ENCODE results near the gene PAQR7. TPM values are rescaled to one million over a fixed set of nuclear protein-coding genes. Genes with fewer than 3 reads are reported as not detected.

Gene PAQR7
- 3.7 and 4.6 TPM in 2 replicates for total RNA-seq

DNA sequence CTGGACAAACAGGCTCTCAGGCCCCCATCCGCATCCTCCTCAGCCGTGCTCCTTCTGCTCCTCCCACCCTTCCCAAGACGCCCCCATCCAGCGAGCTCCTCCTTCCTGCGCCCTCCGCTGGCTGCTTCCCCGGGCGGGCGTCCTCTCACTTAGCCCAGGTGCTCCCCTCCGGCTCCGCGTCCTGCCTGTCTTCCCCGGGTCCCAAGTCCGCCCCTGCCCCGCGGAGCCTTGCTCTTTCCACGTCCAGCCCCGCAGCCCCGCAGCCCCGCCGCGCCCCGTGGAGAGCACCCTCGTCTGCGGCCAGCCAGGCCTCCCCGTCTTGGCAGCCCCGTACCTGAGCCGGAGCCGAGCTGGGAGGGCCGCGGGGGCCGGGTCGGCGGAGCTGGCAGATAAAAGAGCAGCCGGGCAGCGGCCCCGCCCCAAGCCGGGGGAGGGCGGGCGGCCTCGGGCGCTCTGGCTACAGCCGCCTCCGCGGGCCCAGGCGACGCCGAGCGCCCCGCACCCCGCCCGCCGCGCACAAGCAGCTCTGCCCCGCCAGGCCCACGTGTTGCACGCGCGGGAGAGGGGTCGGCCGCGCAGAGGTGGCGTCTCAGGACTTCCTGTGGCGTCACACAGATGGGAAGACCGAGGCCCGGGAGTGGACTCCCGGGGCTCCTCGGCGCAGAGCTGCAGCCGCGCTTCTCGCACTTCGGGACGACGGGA is at the start of gene PAQR7:
Gene PAQR7 (minus strand): TSS at position 555 of the 702 bp plus-strand sequence. CDS start 11,869 bp downstream, outside the sequence.
- DNase-seq, result peak; percentile 68
- CTCF ChIA-PET, result interaction anchor here (0.9 to 2.0 kb wide), 2 partner anchors 20 kb away, joined by 3 to 7 read pairs; no protein-coding TSS in a partner anchor
- peak within 1 kb of the TSS; percentile 84 for H3K4me3 Mint-ChIP-seq
- H3K27me3 Mint-ChIP-seq, result no peaks in the 10 kb centered on the region
- H3K4me1 Mint-ChIP-seq, result peaks cover 35% of the 10 kb centered on the region
- intact Hi-C loops (cut with micrococcal nuclease), result loop anchor here (1.0 to 10.0 kb wide), 5 partner anchors 16 to 1231 kb away; partner anchors contain the start of genes AUNIP, CEP85, SRRM1 and STMN1
- POLR2A ChIA-PET, result interaction anchor here (0.6 to 1.4 kb wide), 5 partner anchors 15 to 234 kb away, joined by 3 to 5 read pairs (median 3); partner anchors contain the start of gene MTFR1L
- H3K36me3 Mint-ChIP-seq (ENCODE audit: low read depth), result no peaks in the 10 kb centered on the region
- TF ChIP-seq, protein P1, sequence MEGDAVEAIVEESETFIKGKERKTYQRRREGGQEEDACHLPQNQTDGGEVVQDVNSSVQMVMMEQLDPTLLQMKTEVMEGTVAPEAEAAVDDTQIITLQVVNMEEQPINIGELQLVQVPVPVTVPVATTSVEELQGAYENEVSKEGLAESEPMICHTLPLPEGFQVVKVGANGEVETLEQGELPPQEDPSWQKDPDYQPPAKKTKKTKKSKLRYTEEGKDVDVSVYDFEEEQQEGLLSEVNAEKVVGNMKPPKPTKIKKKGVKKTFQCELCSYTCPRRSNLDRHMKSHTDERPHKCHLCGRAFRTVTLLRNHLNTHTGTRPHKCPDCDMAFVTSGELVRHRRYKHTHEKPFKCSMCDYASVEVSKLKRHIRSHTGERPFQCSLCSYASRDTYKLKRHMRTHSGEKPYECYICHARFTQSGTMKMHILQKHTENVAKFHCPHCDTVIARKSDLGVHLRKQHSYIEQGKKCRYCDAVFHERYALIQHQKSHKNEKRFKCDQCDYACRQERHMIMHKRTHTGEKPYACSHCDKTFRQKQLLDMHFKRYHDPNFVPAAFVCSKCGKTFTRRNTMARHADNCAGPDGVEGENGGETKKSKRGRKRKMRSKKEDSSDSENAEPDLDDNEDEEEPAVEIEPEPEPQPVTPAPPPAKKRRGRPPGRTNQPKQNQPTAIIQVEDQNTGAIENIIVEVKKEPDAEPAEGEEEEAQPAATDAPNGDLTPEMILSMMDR (IDR thresholded peaks at IDR 0.05), result no peak
- no peaks in the 10 kb centered on the region for H3K9me3 Mint-ChIP-seq
- peak; percentile 88 for ATAC-seq (ENCODE audit: low read depth)
- H3K27ac Mint-ChIP-seq, result peak within 1 kb of the TSS; percentile 56

DNA sequence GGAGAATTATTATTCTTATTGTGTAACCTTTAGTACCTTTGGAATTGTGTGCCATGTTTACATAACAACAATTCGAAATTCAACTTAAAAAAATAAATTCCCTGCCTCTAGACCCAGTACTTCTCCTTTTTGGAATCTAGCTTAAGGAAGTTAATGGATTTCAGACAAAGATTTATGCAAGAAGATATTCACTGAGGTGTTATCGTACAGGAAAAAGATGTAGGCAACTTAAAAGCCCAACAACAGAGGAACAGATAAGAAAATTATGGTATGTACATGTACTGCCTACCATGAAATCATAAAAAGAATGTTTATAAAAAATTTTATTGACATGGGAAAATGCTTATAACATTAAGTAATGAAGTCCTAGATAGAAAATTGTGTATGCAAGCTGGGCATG is 48.9 kb upstream of the PAQR7 start:
- POLR2A ChIA-PET, result interaction anchor here (0.7 kb wide), 1 partner anchor 27 kb away, joined by 8 read pairs; no protein-coding TSS in a partner anchor

DNA sequence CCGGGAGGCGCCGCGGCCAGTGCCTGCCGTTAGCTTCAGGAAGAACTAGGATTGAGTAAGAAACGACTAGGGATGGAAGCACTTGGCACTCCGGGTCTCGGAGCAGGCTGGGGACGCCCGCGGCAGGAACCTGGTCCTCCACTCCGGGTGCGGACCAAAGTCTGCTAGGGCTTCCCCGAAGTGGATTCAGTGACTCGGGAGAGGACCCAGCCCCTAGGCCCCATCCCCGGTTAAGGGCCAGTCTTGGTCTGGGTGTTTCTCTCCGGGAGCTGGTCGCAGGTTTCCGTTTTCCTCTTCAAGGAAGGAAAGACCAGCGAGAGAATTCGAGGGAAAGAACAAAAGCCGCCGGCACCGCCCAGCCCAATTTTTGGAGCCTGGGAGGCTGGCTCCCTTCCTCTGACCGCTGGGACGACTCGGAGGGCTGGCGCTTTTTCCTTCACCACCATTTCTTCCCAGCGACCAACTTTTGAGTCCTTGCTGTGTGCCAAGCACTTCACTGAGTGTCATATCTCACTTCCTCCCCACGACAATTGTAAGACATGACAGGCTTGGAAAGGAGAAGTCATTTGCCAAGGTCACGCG is 47.6 kb upstream of the PAQR7 start:
- POLR2A ChIA-PET, result interaction anchor here (0.8 kb wide), 1 partner anchor 17 kb away, joined by 7 read pairs; no protein-coding TSS in a partner anchor
- Mint-ChIP-seq H3K27me3 (peaks cover 35% of the 10 kb centered on the region), H3K27ac (no peak overlapping the region), H3K36me3 (ENCODE audit: low read depth) (no peaks in the 10 kb centered on the region), H3K4me1 (peaks cover 13% of the 10 kb centered on the region), H3K9me3 (no peaks in the 10 kb centered on the region), H3K4me3 (peak overlapping the region; percentile 80)
- TF ChIP-seq, protein P1 (IDR thresholded peaks at IDR 0.05), result no peak
- intact Hi-C loops (cut with micrococcal nuclease), result no loop called here
- DNase-seq, result no peak
- CTCF ChIA-PET, result no interaction called here
- ATAC-seq (ENCODE audit: low read depth), result peak; percentile 25

More for the DNA sequence above, 48.9 kb upstream of the PAQR7 start:
- TF ChIP-seq, protein P1 (IDR thresholded peaks at IDR 0.05), result no peak
- CTCF ChIA-PET, result no interaction called here
- no peaks in the 10 kb centered on the region for H3K9me3 Mint-ChIP-seq
- intact Hi-C loops (cut with micrococcal nuclease), result no loop called here
- H3K4me1 Mint-ChIP-seq, result peaks cover 13% of the 10 kb centered on the region
- H3K27ac Mint-ChIP-seq, result no peak overlapping the region
- H3K27me3 Mint-ChIP-seq, result peaks cover 41% of the 10 kb centered on the region
- H3K36me3 Mint-ChIP-seq (ENCODE audit: low read depth), result no peaks in the 10 kb centered on the region
- H3K4me3 Mint-ChIP-seq, result no peak overlapping the region
- DNase-seq, result no peak
- no peak for ATAC-seq (ENCODE audit: low read depth)

DNA sequence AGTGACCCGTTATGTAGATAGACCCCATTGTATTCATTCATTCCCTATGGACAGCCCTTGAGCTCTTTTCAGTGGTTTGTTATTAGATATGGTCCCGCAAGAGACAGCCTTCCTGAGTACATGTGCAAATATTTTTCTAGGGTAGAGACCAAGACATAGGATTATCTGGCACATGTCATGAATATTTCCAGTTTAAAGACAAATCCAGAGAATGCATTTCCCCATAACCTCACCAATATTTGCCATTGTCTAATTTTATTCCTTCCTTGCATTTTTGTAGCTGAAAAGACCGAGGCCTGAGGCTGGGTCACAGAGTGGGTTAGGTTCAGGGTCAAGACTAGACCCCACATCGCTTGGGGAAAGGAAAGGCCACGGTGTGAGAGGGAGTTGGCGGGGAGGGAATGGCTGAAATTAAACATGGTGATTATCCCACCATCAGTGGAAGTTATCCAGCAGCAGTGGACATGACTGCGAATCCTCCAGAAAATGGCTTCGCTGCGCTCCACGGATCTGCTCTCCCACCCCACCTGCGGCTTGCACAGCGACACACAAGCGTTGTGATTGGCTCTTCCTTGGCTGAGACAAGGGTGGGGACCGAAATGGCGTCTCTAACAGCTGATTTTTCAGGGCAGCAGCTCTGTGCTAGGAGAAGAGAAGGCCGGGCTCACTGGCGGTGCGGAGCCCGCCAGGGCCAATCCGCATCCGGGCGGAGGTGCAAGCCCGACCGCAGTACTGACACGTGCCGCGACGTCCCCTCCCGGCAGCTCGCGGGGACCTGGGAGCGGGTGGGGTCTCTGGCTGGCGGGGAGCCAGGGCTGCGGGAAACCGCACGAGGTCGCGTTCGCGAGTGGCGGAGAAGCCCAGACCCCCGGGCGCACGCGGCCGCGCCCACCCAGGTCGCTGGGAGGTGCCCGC is 46.8 kb upstream of the PAQR7 start:
- intact Hi-C loops (cut with micrococcal nuclease), result no loop called here
- ChIA-PET POLR2A (interaction anchor here (0.8 kb wide), 1 partner anchor 17 kb away, joined by 7 read pairs; no protein-coding TSS in a partner anchor), CTCF (interaction anchor here (0.9 kb wide), 1 partner anchor 27 kb away, joined by 3 read pairs; no protein-coding TSS in a partner anchor)
- Mint-ChIP-seq H3K27ac (no peak overlapping the region), H3K9me3 (no peaks in the 10 kb centered on the region), H3K36me3 (ENCODE audit: low read depth) (no peaks in the 10 kb centered on the region), H3K4me1 (peaks cover 13% of the 10 kb centered on the region), H3K27me3 (peaks cover 34% of the 10 kb centered on the region), H3K4me3 (peak overlapping the region; percentile 80)
- TF ChIP-seq, protein P1 (IDR thresholded peaks at IDR 0.05), result no peak
- ATAC-seq (ENCODE audit: low read depth) (peak; percentile 31), DNase-seq (peak; percentile 29)
